Smooth muscle cell of trachea (primary cell): ENCODE results near the gene C1orf210. TPM values are rescaled to one million over a fixed set of nuclear protein-coding genes. Genes with fewer than 3 reads are reported as not detected.

Source experiments
- total RNA-seq: library from RNA; depleted of rRNA; stranded (reverse); fragments of >200 nt; gene quantifications from 2 replicates; pipeline ENCODE4 v1.2.1, GENCODE V29; 2014

C1orf210 gene
- total RNA-seq: not detected in 2 replicates

GRCh38 chr1:43285269-43285990, at the start of gene C1orf210:
C1orf210 (minus strand) TSS chr1:43285581; CDS start chr1:43283270, 2,311 bp downstream.

GRCh38 chr1:43300378-43301094, 15.2 kb upstream of the C1orf210 start, which contains the start of gene TIE1:
TIE1 (plus strand) TSS chr1:43300982; CDS start chr1:43301072, 90 bp downstream.

GRCh38 chr1:43269627-43270375, 15.6 kb downstream of the C1orf210 start, which contains the start of gene TMEM125:
TMEM125 (plus strand) TSS chr1:43269983; CDS start chr1:43272723, 2,740 bp downstream.

Other genes starting within 250 kb of the C1orf210 start
- gene EBNA1BP2, start 113.3 kb downstream of the C1orf210 start, total RNA-seq: 51.3 and 74.9 TPM in 2 replicates
- under 0.01 and 0.33 TPM in 2 replicates for gene CFAP57, start 113.3 kb downstream of the C1orf210 start, total RNA-seq
- gene TMEM125, start 15.6 kb downstream of the C1orf210 start, total RNA-seq: not detected in 2 replicates
- gene TIE1, start 15.4 kb upstream of the C1orf210 start, total RNA-seq: 0.17 and 5.5 TPM in 2 replicates
- not detected in 2 replicates for gene MPL, start 52.2 kb upstream of the C1orf210 start, total RNA-seq
- gene CDC20, start 73.4 kb upstream of the C1orf210 start, total RNA-seq: 7.9 and 86.5 TPM in 2 replicates
- 38.7 and 56.4 TPM in 2 replicates for gene ELOVL1, start 82.4 kb upstream of the C1orf210 start, total RNA-seq
- gene MED8, start 104.2 kb upstream of the C1orf210 start, total RNA-seq: 64.8 and 76.2 TPM in 2 replicates
- gene SZT2, start 104.3 kb upstream of the C1orf210 start, total RNA-seq: 30.7 and 36.2 TPM in 2 replicates
- 20.2 and 31.3 TPM in 2 replicates for gene HYI, start 168.3 kb upstream of the C1orf210 start, total RNA-seq
- gene PTPRF, start 245.3 kb upstream of the C1orf210 start, total RNA-seq: 24.4 and 59.2 TPM in 2 replicates